ENCODE results near the gene DRC1.

DNA sequence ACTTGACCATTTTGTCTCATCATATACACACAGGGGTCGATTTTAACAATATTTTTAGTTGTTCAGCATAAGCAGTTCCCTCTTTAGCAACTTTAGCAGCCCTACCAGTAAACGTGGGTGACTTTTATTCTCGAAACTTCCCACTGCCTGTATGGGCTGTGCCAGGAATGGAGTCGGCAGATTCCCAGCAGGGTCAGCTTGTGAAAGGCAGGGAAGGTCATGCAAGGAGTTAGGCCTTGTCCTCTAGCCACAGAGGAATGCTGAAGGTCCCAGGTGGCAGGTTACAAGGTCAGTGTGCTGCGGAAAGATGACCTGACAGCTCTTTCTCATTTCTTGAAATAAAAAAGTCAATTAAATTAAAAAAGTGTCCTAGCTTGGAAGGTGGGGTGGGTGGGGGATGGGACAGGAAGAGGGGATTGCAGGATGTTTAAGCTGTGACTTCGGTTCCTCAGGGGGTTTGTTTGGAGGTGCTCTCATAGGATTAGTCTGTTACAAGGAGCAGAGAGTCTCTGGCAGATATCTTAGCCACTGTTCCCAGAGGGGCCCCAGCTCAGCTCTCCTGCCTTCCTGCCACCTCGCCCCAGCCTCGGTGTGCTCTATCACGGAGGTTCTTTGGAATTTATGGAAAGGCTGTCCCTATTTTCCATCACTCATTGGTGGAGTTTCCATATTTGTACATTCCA is 21.4 kb downstream of the DRC1 start:
- TF ChIP-seq, protein P1, sequence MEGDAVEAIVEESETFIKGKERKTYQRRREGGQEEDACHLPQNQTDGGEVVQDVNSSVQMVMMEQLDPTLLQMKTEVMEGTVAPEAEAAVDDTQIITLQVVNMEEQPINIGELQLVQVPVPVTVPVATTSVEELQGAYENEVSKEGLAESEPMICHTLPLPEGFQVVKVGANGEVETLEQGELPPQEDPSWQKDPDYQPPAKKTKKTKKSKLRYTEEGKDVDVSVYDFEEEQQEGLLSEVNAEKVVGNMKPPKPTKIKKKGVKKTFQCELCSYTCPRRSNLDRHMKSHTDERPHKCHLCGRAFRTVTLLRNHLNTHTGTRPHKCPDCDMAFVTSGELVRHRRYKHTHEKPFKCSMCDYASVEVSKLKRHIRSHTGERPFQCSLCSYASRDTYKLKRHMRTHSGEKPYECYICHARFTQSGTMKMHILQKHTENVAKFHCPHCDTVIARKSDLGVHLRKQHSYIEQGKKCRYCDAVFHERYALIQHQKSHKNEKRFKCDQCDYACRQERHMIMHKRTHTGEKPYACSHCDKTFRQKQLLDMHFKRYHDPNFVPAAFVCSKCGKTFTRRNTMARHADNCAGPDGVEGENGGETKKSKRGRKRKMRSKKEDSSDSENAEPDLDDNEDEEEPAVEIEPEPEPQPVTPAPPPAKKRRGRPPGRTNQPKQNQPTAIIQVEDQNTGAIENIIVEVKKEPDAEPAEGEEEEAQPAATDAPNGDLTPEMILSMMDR (IDR thresholded peaks at IDR 0.05), result no peak
- TF ChIP-seq POLR2A (IDR thresholded peaks at IDR 0.05), result no peak

Measured in lower leg skin (tissue), 3 donors.